Fibroblast of the conjunctiva (primary cell): ENCODE measurements around the gene SLC25A6.
"Not testable (repeated sequence)": the region's sequence is repeated elsewhere in the genome, so short reads cannot be mapped to it uniquely, and the experiment has no call there.

ENCODE experiments used
- DNase-seq: peaks from one replicate; pipeline ENCODE4 v3.0.0-alpha.2; 2010; ENCODE audit warnings: low read depth

SLC25A6 gene

GRCh38 chrX:1354036-1355019 is 37.6 kb downstream of the SLC25A6 start:
- no peak for DNase-seq

GRCh38 chrX:1351981-1352714 is 39.8 kb downstream of the SLC25A6 start:
- no peak for DNase-seq

GRCh38 chrX:1349606-1350005 is 42.3 kb downstream of the SLC25A6 start:
- DNase-seq: not testable (repeated sequence)

GRCh38 chrX:1341545-1342184 is 50.2 kb downstream of the SLC25A6 start:
- no peak for DNase-seq

GRCh38 chrX:1336948-1337779 is 54.7 kb downstream of the SLC25A6 start:
- no peak for DNase-seq

- no peak for DNase-seq
These were observed 55.5 kb downstream of the SLC25A6 start, which contains the start of gene IL3RA for GRCh38 chrX:1336331-1336943. TSS of gene IL3RA (plus strand) at chrX:1336785. CDS start at chrX:1341766, 4,981 bp downstream.
